Activated CD8-positive, alpha-beta memory T cell treated with anti-CD3 and anti-CD28 coated beads for 24 hours (primary cell): Measurements from ENCODE around the gene MMP1.

Source experiments
- DNase-seq: peaks from one replicate; pipeline ENCODE4 v3.0.0-alpha.2; 2020

Gene MMP1

DNA sequence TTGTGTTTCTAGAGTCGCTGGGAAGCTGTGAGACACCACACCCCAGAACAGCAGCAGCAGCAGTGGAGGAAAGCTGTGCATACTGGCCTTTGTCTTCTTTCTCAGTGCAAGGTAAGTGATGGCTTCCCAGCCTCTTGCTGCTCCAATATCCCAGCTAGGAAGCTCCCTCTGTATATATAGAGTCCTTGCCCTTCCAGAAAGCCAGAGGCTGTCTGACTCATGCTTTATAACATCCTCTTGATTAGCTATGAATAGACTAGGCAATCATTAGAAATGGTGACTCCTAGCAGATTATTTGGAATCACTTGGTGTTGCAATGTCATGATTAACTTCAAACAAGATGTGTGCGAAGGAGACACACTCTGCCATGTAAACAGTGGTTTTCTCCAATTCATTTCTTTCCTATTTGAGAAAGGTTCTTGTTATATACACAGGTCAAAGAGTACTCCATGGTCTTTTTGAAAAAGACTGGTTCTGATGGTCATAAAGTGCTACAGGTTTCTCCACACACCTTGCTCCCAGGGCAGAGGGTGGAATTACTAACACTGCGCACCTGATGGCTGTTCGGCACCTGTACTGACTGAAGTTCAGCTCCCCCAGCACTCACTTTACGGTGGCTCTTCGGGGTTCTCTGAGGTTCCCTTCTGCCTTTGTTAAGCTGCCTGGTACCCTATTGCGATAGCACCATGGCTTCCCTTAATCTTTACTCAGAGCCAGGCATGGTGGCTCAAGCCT is at the start of gene MMP1:
MMP1 (minus strand) TSS at position 149 of the 735 bp plus-strand sequence; CDS start at position 81, 68 bp downstream.
- no peak for DNase-seq

DNA sequence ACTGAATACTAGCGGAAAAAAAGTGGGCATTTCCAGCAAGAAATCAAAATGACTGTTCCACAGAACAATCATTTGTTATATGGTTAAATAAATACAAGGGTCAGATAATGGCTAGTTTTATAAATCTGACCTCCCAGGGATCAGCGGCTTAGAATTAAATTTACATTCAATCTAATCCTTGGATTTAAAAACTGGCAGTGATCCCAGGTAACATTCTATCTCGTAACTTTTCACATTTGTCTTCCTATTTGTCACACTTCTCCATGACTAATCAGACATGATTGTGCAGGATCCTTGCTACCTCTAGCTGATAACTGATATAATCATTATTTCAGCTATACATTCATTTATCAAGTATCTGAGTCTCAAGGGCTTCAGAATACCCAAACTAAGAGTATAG is 48.3 kb upstream of the MMP1 start:
- DNase-seq = no peak

DNA sequence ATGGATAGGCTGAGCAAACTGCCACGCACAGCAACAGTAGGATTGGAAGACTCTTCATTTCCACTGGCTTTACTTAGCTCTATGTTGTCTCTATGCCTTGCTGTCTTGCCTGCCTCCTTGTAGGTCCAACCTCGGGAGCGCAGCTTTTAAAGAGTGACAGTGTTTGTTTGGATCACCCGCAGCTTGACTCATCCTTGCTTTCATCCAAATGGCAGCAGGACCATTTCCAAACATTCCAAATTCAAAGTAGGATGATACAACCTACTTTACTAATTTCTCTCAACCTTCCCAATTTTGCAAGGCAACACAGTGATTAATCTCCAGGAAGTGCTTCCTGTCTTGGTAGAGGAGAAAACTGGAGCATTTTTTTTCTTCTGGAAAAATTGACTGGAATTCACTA is 45.5 kb upstream of the MMP1 start, which contains the start of gene MMP3:
MMP3 (minus strand) TSS at position 121 of the 400 bp plus-strand sequence; CDS start at position 58, 63 bp downstream.
- DNase-seq = no peak

DNA sequence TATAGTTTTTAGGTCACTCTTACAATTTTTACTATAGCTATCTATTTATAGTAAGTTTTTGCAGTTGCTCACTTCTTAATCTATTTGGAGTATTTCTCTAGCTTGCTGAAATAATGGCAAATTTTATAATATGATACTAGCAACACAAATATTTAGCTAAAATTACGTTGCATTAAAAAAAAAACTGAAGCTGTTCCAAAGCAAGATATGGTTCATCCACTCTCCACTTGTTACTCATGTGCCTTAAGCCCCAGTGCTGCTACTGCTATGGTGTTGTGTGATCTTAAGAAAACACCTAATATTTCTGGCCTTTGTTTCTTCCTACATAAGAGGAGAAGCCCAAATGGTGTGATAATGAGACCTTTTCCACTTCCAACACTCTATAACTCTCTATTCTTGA is 45.0 kb upstream of the MMP1 start:
- no peak for DNase-seq

DNA sequence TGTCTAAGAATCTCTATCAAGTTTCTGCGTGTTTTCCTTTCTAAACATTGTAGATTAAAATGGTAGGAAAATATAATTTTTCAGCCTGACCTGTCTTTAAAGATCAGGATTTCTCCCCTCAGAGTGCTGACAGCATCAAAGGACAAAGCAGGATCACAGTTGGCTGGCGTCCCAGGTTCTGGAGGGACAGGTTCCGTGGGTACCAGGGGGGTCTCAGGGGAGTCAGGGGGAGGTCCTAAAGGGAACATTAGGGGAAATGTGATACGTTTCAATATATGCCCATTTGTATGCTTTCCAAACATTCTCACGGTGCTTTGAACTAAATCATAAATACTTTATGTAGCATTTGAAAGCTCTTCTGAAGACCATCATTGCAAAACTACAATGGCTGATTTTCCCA is 42.1 kb upstream of the MMP1 start:
- DNase-seq = no peak

DNA sequence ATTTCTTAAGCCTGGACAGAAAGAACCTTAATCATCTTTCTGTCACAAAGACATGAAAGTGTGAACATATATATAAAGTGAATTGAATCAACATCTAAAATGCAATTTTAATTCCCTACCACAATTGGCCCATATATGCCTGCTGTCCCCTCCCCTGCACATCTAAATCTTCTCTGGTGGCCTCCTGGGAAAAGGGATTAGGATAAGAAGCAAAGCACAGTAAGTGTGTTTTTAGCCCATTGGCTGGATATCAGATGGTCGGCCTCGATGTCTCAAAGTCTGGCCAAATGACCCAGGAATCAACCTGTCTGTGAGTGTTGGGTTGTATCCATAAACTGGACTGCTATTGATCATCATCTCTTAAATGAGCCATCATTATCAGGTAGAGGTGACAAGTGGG is 39.7 kb upstream of the MMP1 start:
- DNase-seq = no peak

DNA sequence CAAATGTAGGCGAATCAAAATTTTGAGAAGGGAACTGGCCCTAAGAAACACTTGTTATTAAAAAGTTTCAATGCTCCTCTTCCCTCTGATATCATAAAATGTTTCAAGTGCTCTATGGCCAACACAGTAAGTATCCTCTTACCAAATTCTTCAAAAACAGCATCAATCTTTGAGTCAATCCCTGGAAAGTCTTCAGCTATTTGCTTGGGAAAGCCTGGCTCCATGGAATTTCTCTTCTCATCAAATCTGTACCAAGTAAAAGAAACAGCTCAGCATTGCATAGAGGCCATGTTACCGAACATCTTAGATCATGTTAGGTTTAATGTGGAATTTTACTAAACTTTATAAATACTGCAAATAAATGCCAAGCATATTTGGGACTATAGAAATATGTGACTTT is 39.2 kb upstream of the MMP1 start:
- DNase-seq = no peak

DNA sequence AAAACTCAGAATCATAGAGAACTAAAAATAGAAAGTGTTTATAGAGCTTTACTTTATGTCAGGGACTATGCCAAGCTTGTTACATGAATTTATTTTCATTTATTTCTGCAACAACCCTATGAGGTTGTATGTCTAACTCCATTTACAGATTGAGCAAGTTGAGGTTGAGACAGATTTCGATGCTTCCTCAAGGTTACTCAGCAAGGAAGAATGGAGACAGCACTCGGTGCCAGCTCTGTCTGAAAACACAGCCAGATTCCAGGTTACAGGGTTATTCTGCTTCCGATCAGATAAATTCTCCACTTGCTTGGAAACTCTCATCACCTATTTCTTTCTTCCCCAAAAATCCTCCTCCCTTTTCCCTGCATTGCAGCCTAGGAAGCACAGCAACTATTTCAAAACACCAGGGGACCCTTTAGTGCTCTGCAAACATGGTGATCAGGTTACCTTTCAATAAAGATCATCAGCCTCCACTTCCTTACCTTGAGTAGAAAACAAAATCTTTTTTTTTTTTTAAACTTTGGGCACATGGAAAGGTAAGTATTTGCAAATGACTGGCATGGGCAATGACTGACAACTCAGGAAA is 38.4 kb upstream of the MMP1 start:
- no peak for DNase-seq

DNA sequence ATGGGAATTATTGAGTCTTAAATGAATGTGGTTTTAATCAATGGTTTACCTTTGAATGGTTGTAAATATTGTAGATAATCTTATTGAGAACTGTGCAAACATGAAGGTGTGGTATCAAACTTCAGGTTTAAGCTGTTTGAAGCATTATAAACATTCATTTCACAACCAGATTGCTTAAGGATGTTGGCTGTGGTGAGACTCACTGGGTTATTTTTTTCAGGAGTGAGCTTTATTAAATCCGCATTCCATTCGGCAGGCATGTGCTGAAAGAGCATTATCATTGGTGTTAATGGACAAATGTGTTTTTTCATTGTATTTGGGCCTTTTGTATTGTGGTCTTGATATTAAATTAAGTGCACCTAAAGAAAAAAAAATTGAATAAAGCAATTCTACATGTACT is 35.8 kb upstream of the MMP1 start:
- no peak for DNase-seq

DNA sequence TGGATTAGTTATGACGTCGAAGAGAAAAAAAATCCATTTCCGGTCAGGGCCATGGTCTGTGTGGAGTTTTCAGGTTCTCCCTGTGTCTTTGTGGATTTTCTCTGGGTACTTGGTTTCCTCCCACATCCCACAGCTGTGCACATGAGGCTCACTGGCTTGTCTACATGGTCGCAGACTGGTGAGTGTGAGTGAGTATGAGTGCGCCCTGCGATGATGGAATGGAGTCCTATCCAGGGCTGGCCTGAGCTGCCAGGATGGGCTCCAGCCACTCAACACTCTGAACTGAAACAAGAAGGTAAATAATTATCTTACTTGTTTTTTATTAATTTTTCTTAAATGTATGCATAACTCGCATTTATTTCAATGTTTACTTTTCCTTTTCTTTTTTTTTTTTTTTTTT is 34.7 kb upstream of the MMP1 start:
- no peak for DNase-seq

DNA sequence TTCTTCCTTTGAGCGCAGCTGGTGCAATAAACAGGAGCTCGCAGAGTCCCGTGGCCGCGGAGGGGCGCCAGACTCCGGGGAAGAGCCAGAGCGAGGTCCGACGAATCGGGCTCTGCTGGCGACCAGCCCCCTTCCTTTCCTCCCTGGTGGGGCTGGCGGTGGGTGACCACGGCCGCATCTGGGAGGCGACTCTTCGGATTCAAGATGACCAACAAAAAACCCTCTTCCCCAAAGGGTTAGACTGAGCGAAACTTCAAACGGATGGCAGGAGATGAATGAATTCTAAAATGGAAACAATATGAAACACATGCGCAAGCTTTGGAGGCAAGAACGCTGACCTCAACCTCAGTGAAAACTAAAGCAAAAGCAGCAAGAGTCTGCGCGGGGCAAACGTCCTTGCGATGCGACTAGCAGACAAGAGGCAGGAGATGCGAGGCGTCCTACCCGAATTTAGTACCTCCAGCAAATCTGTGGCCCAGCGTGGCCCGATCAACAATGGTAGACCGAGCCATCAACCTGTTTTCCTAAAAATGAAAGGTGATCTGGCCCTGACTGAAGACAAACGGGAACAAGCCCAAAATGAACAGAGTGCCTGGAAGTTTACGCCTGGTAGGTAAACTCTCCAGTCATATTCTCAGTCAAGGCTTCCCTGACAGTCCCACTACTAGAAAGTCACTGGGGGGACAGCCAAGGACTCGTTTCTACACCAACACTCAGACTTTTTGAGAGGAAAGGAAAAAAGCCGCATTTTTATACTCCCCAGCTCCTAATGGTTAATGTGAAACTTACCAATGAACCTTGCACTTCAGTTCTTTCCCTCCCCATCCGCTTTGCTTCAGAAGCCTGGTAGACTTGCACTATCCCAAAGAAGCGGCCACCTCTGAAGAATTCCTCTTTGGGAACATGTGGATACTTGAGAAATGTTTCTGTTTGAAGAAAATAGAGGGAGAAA is 33.8 kb upstream of the MMP1 start:
- DNase-seq = no peak

DNA sequence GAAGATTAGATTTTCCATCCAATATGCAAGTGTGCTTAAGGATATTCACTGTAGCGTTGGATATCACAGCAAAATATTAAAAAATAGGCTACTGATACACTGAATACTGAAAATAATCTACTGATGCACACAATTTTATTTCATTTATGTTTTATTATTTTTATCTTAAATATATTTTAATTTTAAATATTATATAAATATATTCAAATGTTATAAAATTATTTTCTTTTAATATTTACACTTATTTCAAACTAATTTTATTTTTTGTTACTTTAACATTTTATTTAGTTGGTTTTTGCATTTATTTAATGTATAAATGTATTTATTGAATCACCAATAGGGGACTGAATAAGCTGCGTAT is 33.1 kb upstream of the MMP1 start:
- no peak for DNase-seq

DNA sequence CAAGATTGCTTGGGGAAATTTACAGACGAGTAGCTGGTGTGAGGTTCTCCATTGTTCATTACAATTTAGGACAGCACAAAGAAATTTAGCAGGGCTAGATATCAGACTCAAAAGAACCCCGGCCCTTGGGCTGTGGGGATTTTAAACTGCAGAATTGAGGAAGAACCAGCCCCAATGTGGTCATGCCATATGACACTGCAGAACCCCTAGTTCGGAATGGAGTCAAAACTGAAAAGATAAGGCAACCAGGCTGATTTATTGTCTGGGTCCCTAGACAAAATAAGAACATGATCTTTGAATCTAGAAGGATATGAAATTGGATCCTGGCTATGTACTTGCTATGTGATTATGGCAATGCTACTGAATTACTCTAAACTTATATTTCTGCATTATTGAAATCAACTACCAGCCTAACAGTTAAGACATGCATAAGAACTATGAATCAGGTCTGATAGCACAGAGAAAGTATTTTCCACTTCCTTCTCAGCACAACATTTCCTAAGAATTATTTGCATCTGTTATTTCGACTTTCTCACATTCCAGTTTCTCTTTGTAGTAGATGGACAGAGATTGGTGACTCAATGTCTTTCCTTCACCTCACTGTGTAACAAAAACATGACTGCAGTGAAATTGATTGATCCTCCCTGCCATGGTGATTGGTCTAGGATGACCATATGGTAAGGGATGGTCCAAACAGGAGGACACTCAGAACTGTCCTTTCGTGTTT is 32.2 kb upstream of the MMP1 start:
- no peak for DNase-seq

DNA sequence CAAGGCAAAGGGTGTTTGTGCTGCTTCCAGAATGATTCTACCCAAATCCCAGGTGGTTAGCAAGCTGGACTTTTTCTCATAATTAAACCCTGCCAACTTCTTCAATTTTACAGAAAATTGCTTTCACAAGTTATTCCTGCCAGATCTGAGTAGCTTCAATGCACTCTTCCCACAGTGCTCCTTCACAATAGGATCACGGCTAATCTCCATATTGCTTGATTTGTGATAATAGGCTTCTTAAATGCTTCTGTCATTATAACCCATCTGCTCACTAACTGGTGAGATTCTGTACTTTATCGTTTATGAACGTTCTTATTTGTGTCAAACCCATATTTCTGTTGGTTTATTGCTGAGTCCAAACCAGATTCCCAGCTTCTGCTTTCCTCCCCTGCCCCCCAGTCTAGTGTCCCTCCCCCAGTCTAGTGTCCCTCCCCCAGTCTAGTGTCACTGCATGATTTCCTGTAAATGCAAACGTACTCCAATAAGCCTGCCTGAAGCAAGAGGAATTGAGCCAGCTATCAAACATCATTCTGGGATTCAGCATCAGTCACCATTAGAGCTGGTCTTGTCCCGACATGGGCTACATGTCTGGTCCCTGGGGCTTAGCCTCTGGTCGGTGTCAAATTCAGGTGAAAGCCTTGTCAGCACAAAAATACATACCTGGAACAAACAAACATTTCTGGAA is 31.5 kb upstream of the MMP1 start:
- no peak for DNase-seq

DNA sequence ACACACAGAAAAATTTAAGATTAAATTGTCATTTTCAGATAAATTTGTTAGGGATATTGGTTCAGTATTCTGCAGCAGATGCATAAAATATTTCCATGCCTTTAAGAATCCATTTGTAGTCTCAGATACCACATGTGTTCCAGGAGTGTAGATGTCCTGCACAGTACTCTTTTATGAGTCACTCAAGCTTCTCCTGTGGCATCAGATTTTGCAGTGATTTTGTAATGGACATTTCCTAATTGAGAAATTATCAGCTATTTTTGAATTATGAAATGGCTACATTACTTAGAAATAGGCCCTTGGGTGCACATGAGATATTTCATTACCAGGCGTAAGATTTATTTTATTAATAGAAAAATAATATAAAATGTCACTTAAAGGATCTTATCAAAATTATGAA is 26.6 kb upstream of the MMP1 start:
- no peak for DNase-seq

DNA sequence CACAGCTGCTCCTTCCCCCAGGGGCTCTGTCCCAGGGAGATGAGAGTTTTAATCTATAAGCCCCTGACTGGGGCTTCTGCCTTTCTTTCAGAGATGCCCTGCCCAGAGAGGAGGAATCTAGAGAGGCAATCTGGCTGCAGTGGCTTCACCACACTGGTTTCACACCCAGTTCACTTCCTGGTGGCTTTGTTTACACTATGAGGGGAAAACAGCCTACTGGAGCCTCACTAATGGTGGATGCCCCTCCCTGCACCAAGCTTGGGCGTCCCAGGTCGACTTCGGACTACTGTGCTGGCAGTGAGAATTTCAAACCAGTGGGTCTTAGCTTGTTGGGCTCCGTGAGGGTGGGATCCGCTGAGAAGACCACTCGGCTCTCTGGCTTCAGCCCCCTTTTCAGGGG is 21.5 kb upstream of the MMP1 start:
- DNase-seq = no peak

DNA sequence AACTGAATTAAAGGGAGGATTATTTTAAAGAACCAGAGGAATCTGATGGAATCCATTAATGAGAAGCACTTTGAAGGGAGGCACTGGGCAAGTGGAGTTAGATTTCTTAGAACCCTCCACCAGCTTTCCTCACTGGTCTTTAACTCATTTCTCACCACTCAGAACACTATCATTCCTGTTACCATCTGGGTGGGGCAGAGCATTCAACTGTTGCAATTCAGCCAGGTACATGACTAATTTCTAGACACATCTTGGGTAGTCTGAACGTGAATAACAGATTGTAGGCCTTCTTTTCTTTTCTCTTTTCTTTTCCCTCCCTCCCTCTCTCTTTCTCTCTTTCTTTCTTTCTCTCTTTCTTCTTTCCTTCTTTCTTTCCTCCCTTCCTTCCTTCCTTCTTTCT is 15.5 kb upstream of the MMP1 start:
- no peak for DNase-seq

DNA sequence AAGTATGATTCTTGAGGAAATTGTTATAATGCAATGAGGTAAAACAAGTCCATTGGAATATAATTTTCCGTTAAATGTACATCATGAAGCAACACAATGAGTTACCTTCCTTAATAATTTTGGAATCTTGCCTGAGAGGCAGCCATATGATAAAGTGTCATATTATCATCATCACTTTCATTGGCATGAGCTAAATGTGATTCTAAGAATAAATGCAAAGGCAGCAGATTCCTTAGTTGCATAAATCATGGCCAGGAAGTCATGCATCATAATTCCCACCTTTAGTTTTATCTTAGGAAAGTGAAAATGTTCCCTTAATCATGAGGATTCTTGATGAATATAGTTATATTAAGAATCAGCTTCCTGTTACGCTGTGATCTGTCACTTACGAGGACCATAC is 14.2 kb upstream of the MMP1 start:
- no peak for DNase-seq

DNA sequence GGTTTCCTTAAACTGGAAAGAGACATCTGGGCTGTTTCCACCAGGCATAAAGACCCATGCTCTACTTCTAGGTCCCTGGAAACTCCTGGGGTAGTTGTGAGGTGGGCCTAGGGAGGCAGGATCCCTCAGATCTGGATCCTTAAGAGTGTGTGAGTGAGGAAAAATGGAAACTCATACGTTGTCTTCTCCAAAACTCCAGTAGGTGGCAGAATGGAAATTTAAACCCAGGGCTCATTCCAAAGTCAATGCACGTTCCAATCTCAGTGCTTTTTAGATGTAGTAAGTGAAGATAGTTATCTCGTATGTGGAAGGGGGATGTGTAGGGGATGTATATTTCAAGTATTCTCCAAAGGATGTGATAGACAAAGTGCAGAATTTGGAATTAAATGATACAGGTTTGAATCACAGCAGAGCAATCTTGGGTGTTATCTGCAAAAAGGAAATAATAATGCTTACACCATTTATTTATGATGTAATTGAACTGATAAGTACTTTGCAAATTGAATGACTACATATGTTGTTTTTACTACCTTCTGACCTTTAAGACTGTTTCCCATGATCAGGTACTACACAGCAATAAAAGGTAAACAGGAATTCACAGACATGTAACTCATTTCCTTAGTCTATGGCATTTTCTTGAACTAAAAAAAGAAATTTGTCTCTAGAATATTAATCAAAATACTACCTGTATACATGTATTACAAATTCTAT is 13.1 kb upstream of the MMP1 start:
- no peak for DNase-seq

DNA sequence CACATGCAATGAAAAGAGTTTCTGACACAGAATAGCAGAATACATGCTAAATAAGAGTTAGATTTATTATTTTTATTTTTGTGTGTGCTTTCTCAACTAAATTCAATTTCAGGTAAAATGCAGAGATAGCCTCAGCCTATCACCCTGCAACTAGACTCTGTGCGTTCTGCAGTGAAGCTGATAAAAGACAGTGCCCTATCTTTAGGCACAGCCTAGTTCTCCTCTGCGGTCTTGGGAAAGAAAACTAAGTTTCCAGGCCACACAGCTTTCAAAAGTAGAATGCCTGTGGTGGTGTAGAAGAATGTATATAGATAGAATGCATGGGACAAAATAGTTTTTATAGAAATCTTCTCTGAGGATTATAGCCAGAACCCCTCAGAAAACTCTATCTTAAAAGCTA is 12.0 kb upstream of the MMP1 start:
- no peak for DNase-seq

DNA sequence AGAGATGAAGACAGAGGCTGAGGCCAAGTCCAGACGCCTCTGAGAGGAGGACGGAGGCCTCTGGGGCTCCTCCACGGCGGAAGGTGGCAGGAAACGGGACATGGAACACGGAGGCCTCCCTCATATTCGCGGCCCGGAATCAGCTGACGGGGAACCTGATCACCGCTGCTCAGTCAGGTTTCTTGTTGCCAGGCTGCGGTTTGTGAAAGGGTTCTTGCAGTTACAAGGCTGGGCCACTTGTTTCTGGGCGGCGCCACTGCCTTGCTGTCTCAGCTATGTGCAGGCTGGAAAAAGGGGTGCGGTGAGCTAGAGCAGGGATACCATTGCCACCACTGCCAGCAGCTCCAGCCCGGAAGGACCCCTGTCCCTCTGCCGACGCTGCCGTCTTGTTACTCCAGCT is 10.0 kb upstream of the MMP1 start:
- no peak for DNase-seq

DNA sequence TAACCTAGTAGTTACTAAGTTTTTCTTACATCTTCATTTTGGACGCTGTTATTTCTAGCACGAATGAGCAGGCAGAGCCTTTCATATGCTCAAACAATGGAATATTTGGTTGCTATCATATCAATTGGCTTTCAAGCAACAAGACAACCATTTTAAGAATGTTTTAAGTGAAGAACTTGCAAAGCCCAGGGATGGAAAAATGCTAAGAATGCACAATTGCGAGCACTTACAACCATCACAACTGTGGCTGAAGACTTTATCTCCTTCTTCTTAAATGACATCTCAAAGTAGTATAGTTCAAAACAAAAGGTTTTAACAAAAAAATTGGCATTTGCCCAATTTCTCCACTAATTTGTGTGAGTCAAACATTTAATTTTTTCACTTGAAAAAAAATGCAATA is 8.3 kb upstream of the MMP1 start:
- no peak for DNase-seq
